Activated naive CD8-positive, alpha-beta T cell treated with anti-CD3 and anti-CD28 coated beads, Interleukin-2, amount 10 ng/mL, durations not matched to agents 7 days and 5 days (primary cell): ENCODE results near the gene HUNK. TPM values are rescaled to one million over a fixed set of nuclear protein-coding genes. Genes with fewer than 3 reads are reported as not detected.

Source experiments
- ATAC-seq: fragments of 150-1000 bp; cut with Tn5 transposase; one replicate; pipeline ENCODE4 v1.10.0; 2021; ENCODE audit warnings: low read depth, moderate library complexity
- POLR2A ChIA-PET: fragments of 350-600 bp; sonication (Branson Sonifier 250); formaldehyde crosslinking; loops from one replicate; lab custom pipeline; 2021; ENCODE audit warnings: antibody characterized with exemption; lab: Charles Lee
- DNase-seq: peaks from one replicate; pipeline ENCODE4 v3.0.0; 2021
- H3K27ac Mint-ChIP-seq: one replicate; pipeline ENCODE4 v1.8.0; 2022; ENCODE audit warnings: mild to moderate bottlenecking, mixed read lengths
- H3K27me3 Mint-ChIP-seq: one replicate; pipeline ENCODE4 v1.8.0; 2022; ENCODE audit warnings: mild to moderate bottlenecking, moderate library complexity, mixed read lengths
- H3K36me3 Mint-ChIP-seq: one replicate; pipeline ENCODE4 v1.8.0; 2021; ENCODE audit warnings: mild to moderate bottlenecking, mixed read lengths
- H3K4me1 Mint-ChIP-seq: one replicate; pipeline ENCODE4 v1.8.0; 2021; ENCODE audit warnings: mixed read lengths
- H3K4me3 Mint-ChIP-seq: one replicate; pipeline ENCODE4 v1.8.0; 2022; ENCODE audit warnings: mild to moderate bottlenecking, moderate library complexity, mixed read lengths
- H3K9me3 Mint-ChIP-seq: one replicate; pipeline ENCODE4 v1.8.0; 2021; ENCODE audit warnings: mixed read lengths
- total RNA-seq, 2 experiments: library from RNA; stranded (reverse); gene quantifications; one replicate each; pipeline ENCODE4 v1.2.3, GENCODE V29; 2021

The HUNK gene
- total RNA-seq, 2 experiments from 2014 or later, result 0.48 to 0.78 TPM

GRCh38 chr21:31977816-31978215, 105.0 kb downstream of the HUNK start:
- Mint-ChIP-seq H3K36me3 (peaks cover 22% of the 10 kb centered on the region), H3K4me3 (no peak overlapping the region), H3K9me3 (peaks cover 17% of the 10 kb centered on the region), H3K27ac (no peak overlapping the region), H3K4me1 (peaks cover 24% of the 10 kb centered on the region), H3K27me3 (peaks cover 10% of the 10 kb centered on the region)
- no peak for DNase-seq
- ATAC-seq, result no peak
- POLR2A ChIA-PET, result no interaction called here

GRCh38 chr21:31983120-31983519, 110.3 kb downstream of the HUNK start:
- Mint-ChIP-seq H3K27ac (no peak overlapping the region), H3K27me3 (no peaks in the 10 kb centered on the region), H3K36me3 (peaks cover 4% of the 10 kb centered on the region), H3K4me1 (peaks cover 4% of the 10 kb centered on the region), H3K4me3 (no peak overlapping the region), H3K9me3 (peaks cover 3% of the 10 kb centered on the region)
- DNase-seq (no peak), ATAC-seq (no peak)
- POLR2A ChIA-PET, result no interaction called here

GRCh38 chr21:31983554-31983953, 110.7 kb downstream of the HUNK start:
- POLR2A ChIA-PET, result no interaction called here
- Mint-ChIP-seq H3K27ac (no peak overlapping the region), H3K36me3 (peaks cover 4% of the 10 kb centered on the region), H3K4me3 (no peak overlapping the region), H3K27me3 (peaks cover 2% of the 10 kb centered on the region), H3K4me1 (peaks cover 4% of the 10 kb centered on the region), H3K9me3 (peaks cover 3% of the 10 kb centered on the region)
- no peak for DNase-seq
- ATAC-seq, result no peak

- DNase-seq, result no peak
- H3K4me1 Mint-ChIP-seq, result peaks cover 4% of the 10 kb centered on the region
- no peak for ATAC-seq
- POLR2A ChIA-PET, result no interaction called here
- peaks cover 2% of the 10 kb centered on the region for H3K36me3 Mint-ChIP-seq
- H3K27ac Mint-ChIP-seq, result no peak overlapping the region
- peaks cover 4% of the 10 kb centered on the region for H3K27me3 Mint-ChIP-seq
- H3K9me3 Mint-ChIP-seq, result peaks cover 1% of the 10 kb centered on the region
- H3K4me3 Mint-ChIP-seq, result no peak overlapping the region
These were observed 112.6 kb downstream of the HUNK start for GRCh38 chr21:31985398-31985797.

GRCh38 chr21:31986035-31986856, 113.4 kb downstream of the HUNK start:
- DNase-seq (no peak), ATAC-seq (no peak)
- Mint-ChIP-seq H3K4me3 (no peak overlapping the region), H3K36me3 (peaks cover 2% of the 10 kb centered on the region), H3K27me3 (peaks cover 4% of the 10 kb centered on the region), H3K9me3 (no peaks in the 10 kb centered on the region), H3K4me1 (peaks cover 4% of the 10 kb centered on the region), H3K27ac (no peak overlapping the region)
- POLR2A ChIA-PET, result no interaction called here

GRCh38 chr21:31987696-31988095, 114.9 kb downstream of the HUNK start:
- Mint-ChIP-seq H3K4me1 (peaks cover 3% of the 10 kb centered on the region), H3K36me3 (no peaks in the 10 kb centered on the region), H3K4me3 (no peak overlapping the region), H3K27me3 (peaks cover 4% of the 10 kb centered on the region), H3K9me3 (no peaks in the 10 kb centered on the region), H3K27ac (no peak overlapping the region)
- POLR2A ChIA-PET, result no interaction called here
- no peak for DNase-seq
- ATAC-seq, result no peak

GRCh38 chr21:31988492-31989290, 115.9 kb downstream of the HUNK start:
- Mint-ChIP-seq H3K4me3 (no peak overlapping the region), H3K27ac (no peak overlapping the region), H3K4me1 (peaks cover 3% of the 10 kb centered on the region), H3K27me3 (peaks cover 4% of the 10 kb centered on the region), H3K36me3 (no peaks in the 10 kb centered on the region), H3K9me3 (no peaks in the 10 kb centered on the region)
- no peak for ATAC-seq
- POLR2A ChIA-PET, result no interaction called here
- DNase-seq, result no peak

- no peak overlapping the region for H3K4me3 Mint-ChIP-seq
- peaks cover 4% of the 10 kb centered on the region for H3K27me3 Mint-ChIP-seq
- H3K27ac Mint-ChIP-seq, result no peak overlapping the region
- H3K4me1 Mint-ChIP-seq, result no peaks in the 10 kb centered on the region
- POLR2A ChIA-PET, result no interaction called here
- DNase-seq, result no peak
- ATAC-seq, result no peak
- H3K36me3 Mint-ChIP-seq, result no peaks in the 10 kb centered on the region
- no peaks in the 10 kb centered on the region for H3K9me3 Mint-ChIP-seq
These were observed 118.8 kb downstream of the HUNK start for GRCh38 chr21:31991356-31992331.

GRCh38 chr21:31992391-31992790, 119.6 kb downstream of the HUNK start:
- DNase-seq, result no peak
- Mint-ChIP-seq H3K9me3 (no peaks in the 10 kb centered on the region), H3K27me3 (peaks cover 4% of the 10 kb centered on the region), H3K36me3 (no peaks in the 10 kb centered on the region), H3K4me3 (no peak overlapping the region), H3K27ac (no peak overlapping the region), H3K4me1 (no peaks in the 10 kb centered on the region)
- no peak for ATAC-seq
- POLR2A ChIA-PET, result no interaction called here

GRCh38 chr21:31993826-31994825, 121.3 kb downstream of the HUNK start:
- Mint-ChIP-seq H3K4me1 (no peaks in the 10 kb centered on the region), H3K27ac (no peak overlapping the region), H3K9me3 (no peaks in the 10 kb centered on the region), H3K27me3 (no peaks in the 10 kb centered on the region), H3K4me3 (no peak overlapping the region), H3K36me3 (no peaks in the 10 kb centered on the region)
- no peak for ATAC-seq
- no peak for DNase-seq
- POLR2A ChIA-PET, result no interaction called here

- DNase-seq, result no peak
- no peaks in the 10 kb centered on the region for H3K27me3 Mint-ChIP-seq
- POLR2A ChIA-PET, result no interaction called here
These were observed 124.4 kb downstream of the HUNK start for GRCh38 chr21:31997191-31997590.

GRCh38 chr21:31999810-32000468, 127.1 kb downstream of the HUNK start:
- ATAC-seq (no peak), DNase-seq (no peak)
- POLR2A ChIA-PET, result no interaction called here
- H3K4me3 Mint-ChIP-seq, result no peak overlapping the region
- H3K4me1 Mint-ChIP-seq, result no peaks in the 10 kb centered on the region
- H3K36me3 Mint-ChIP-seq, result no peaks in the 10 kb centered on the region
- no peak overlapping the region for H3K27ac Mint-ChIP-seq
- H3K27me3 Mint-ChIP-seq, result no peaks in the 10 kb centered on the region
- peaks cover 2% of the 10 kb centered on the region for H3K9me3 Mint-ChIP-seq

More at GRCh38 chr21:31997191-31997590, 124.4 kb downstream of the HUNK start:
- Mint-ChIP-seq H3K9me3 (no peaks in the 10 kb centered on the region), H3K4me1 (no peaks in the 10 kb centered on the region), H3K36me3 (no peaks in the 10 kb centered on the region), H3K4me3 (no peak overlapping the region), H3K27ac (no peak overlapping the region)
- no peak for ATAC-seq
